Skin epidermis (tissue), 12 donors: Measurements from ENCODE around the gene MRFAP1.

Source experiments
- H3K27ac ChIP-seq, 21 experiments: fragments of 200-600 bp; sonication (generic) in 11 of 21; one replicate each; pipeline ENCODE4 v1.5.0; 2020; ENCODE audit warnings: mild to moderate bottlenecking in 3 of 21, inconsistent platforms in 2 of 21, moderate library complexity in 2 of 21
- H3K4me3 ChIP-seq, 7 experiments: fragments of 200-600 bp; sonication (generic) in 2 of 7; one replicate each; pipeline ENCODE4 v1.5.0; 2020; ENCODE audit warnings: inconsistent platforms in 2 of 7, mild to moderate bottlenecking in 2 of 7, moderate library complexity in 1 of 7

Gene MRFAP1

DNA sequence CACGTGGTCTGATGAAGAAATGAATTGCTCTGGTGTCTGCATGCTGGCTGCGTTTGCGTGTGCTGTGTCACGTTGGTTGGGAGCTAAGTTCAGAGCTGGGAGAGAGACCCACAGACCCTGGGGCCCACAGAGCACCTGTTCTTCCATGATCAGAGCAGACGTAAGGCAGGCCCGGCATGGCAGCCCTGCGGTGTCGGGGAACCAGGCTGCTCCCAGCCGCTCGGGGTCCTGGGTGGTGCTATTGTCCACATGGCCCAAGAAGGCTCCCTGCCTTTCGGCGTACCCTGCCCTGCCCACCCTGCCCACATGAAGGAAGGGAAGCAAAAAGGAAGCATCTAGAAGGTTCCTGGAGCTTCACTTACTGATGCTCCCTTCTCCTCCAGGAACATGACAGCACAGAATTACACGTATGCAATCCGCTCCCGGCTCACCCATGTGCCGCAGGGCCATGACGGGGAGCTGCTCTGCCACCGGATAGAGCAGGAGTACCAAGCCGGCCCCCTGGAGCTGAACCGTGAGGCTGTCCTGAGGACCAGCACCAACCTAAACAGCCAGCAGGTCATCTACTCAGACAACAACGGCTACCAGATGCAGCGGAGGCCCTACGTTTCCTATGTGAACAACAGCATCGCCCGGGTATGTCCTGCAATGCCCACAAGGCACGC, 30.9 kb upstream of the MRFAP1 start:
- Histone ChIP-seq H3K27ac (no peak overlapping the region), H3K4me3 (no peak overlapping the region)

DNA sequence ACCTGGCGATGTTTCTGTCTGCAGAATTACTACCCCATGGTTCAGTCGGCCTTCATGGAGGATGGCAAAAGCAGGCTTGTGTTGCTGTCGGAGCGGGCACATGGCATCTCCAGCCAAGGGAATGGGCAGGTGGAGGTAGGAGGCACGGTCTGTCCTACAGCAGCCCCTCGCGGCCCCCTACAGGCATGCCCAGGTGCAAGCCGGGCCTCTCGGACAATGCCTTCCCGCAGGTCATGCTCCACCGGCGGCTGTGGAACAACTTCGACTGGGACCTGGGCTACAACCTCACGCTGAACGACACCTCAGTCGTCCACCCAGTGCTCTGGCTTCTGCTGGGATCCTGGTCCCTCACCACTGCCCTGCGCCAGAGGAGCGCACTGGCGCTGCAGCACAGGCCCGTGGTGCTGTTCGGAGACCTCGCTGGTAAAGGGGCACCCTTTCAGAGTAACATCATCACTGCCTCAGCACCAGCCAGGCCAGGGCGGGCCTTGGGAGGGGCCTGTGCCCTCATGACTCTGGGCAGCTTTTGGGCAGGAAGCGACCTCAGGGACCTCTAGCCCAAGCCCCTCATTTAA, 29.5 kb upstream of the MRFAP1 start:
- H3K27ac ChIP-seq, result no peak overlapping the region
- H3K4me3 ChIP-seq, result no peak overlapping the region

DNA sequence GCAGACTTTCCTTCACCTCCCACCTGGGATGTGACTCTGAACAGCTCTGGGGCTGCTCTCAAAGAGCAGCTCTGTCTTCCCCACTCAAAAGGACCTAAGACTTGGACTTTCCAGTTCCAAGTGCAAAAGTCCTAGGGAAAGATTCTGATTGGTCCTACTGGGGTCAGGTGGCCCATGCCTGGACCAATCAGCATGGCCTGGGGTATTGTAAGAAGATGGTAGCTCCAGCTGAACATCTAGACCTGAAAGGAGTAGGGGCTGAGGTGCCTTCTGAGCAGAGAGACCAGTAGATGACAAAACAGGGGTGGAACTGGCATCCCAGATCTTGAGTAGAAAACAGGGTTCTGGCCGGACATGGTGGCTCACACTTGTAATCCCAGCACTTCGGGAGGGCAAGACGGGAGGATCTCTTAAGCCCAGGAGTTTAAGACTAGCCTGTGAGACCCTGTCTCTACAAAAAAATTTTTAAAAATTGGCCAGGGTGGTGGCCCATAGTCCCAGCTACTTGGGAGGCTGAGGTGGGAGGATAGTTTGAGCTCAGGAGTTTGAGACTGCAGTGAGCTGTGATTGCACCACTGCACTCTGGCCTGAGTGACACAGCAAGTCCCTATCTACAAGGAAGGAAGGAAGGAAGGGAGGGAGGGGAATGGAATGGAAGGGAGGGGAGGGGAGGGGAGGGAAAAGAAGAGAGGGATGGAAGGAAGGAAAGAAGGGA, 27.4 kb upstream of the MRFAP1 start:
- Histone ChIP-seq H3K27ac (no peak overlapping the region), H3K4me3 (no peak overlapping the region)

DNA sequence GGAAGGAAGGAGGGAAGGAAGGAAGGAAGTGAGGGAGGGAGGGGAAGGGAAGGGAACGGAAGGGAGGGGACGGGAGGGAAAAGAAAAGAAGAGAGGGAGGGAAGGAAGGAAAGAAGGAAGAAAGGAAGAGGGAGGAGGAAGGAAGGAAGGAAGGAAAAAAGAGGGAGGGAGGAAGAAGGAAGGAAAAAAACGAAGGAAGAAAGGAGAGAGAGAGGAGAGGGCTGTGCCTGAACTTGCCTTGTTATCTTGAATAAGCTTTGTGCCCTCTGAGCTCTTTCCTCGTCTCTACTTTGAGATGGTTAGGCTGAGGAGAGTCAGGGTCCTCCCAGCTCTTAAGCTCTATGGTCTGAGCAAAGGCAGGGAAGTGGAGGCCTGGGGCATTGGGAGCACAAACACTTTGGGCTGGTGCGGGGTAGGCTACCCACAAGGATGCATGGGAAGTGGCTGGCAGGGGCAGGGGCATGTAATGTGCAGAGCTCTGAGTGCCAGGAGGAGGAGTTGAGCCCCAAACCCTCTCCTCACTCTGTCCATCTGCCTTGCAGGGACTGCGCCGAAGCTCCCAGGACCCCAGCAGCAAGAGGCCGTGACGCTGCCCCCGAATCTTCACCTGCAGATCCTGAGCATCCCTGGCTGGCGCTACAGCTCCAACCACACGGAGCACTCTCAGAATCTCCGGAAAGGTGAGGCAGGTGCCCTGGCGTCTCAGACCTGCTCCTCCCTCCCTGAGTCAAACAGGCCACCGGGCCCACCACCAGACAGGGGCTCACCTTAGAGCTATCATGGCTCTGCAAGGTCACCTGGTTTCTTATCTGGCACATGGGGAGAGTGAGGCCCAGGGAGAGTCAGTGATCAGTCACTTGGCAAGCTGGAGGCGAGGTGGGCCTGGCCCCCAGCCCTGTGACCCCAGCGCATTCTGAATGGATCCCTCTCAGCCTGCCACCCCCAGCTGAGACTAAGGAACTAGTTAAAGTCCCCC, 26.5 kb upstream of the MRFAP1 start:
- no peak overlapping the region for H3K4me3 ChIP-seq
- H3K27ac ChIP-seq, result no peak overlapping the region

DNA sequence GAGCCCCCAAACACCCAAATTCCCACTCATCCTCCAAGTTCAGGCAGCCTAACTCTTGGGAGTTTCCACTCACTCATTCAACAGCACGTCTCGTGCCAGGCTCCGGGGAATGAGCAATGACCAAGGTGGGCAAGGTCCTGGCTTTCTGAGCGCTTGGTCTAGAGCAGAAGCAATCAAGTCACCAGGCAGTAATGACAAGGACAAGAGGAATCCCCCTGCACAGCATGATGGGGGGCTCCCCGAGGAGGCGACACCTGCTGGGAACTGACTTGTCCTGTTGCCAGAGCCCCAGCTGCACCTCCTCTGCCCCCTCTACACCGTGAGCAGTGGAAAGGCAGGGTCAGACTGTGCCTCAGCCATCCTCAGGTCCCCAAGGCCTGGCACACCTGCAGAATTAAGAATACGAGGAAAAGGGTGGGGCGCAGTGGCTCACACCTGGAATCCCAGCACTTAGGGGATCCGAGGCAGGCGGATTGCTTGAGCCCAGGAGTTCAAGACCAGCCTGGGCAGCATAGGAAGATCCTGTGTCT, 25.7 kb upstream of the MRFAP1 start:
- no peak overlapping the region for H3K4me3 ChIP-seq
- H3K27ac ChIP-seq, result no peak overlapping the region

DNA sequence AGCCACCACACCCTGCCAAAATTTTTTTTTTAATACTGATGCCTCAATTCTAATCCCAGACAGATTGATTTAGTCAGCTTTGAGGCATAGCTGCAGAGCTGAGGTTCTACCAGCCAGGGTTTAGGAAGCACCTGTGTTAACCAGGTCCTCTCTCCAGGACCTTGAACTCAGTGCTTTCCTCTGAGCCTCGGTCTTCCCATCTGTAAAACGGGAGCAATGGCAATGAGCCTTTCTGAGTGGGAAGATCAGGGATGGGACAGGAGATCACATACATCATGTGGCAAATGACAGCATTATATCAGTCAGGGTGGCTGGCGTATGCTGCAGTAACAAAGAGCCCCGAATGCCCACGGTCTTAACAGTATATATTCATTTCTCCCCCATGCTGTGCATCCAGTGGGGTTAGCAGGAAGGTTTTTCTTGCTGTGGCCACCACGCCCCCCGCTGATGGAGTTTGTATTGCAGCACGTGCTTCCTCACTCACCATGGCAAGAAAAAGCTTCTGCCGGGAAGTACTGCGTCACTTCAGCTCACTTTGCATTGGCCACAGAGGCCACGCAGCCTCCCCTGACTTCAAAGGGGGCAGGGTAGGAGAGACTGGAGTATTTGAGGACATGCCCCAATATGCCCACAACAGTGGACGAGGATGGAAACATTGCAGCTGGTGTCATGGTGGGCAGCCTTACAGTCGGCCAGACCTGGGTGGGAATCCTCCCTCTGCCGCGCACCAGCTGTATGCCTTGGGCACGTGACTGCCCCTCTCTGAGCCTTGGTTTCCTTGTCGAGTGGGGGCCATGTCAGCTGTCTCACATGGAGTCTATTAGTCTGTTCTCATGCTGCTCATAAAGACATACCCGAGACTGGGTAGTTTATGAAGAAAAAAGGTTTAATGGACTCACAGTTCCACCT, 24.1 kb upstream of the MRFAP1 start:
- H3K27ac ChIP-seq, result no peak overlapping the region
- no peak overlapping the region for H3K4me3 ChIP-seq

DNA sequence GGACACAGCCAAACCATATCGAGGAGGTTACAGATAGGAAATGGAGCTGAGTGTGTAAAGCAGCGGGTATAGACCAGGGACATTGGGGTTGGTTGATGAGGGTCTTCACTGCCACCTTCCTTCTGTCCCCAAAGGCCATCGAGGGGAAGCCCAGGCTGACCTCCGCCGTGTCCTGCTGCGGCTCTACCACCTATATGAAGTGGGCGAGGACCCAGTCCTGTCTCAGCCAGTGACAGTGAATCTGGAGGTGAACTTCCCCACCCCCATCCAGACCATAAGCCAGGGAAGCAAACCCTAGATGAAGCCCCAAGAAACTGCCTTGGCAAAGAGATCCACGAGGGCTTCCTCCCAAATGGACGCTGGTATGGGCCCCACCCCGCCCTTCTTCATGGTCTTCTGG, 23.2 kb upstream of the MRFAP1 start:
- no peak overlapping the region for H3K27ac ChIP-seq
- H3K4me3 ChIP-seq, result no peak overlapping the region

DNA sequence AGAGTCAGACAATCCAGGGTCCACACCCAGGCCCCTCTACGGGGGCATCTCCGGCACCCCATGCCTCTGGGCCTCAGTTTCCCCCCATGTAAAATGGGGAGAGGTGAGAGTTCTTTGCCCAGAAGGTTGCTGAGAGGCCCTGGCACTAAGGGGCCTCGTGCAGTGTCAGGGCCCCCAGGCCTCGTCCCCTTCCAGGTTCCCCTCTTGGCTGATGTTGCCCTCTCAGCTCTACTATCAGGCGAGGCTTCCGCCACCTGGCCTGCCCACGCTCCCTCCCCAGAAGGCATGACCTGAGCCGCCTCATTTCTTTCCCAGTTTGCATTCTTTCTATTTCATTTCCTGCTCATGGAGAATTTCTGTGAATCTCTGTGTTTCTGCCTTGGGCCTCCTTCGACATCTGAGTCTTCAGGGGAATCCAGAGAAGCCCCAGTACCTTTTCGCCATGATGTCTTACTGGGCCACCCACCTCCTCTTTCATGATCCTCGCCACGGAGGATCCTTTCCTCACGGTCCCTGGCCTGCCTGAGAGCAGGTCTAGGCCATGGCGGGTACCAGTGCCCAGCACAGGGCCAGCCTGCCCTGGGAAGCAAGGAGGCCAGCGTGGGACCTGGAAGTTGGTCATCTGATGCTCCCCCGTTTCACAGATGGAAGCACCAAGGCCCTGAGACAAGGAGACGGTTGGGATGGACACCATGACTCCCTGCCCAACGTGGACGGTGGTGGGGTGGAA, 21.9 kb upstream of the MRFAP1 start:
- Histone ChIP-seq H3K4me3 (no peak overlapping the region), H3K27ac (no peak overlapping the region)

DNA sequence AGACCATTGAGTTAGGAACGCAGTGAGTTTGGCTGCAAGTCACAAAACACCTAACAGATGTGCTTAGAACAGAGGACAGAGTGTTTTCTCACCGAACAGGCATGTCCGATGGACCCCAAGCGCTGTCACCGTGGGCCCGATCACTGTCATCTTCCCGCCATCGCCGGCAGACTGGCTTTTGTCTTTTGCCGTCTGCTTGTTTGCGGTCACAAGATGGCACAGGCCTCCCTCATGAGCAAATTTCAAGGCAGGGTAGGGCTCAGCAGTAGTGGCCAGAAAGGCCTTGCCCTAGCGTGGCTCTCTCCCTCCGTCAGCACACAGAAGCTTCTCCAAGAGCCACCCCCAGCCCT, 21.4 kb upstream of the MRFAP1 start:
- no peak overlapping the region for H3K4me3 ChIP-seq

DNA sequence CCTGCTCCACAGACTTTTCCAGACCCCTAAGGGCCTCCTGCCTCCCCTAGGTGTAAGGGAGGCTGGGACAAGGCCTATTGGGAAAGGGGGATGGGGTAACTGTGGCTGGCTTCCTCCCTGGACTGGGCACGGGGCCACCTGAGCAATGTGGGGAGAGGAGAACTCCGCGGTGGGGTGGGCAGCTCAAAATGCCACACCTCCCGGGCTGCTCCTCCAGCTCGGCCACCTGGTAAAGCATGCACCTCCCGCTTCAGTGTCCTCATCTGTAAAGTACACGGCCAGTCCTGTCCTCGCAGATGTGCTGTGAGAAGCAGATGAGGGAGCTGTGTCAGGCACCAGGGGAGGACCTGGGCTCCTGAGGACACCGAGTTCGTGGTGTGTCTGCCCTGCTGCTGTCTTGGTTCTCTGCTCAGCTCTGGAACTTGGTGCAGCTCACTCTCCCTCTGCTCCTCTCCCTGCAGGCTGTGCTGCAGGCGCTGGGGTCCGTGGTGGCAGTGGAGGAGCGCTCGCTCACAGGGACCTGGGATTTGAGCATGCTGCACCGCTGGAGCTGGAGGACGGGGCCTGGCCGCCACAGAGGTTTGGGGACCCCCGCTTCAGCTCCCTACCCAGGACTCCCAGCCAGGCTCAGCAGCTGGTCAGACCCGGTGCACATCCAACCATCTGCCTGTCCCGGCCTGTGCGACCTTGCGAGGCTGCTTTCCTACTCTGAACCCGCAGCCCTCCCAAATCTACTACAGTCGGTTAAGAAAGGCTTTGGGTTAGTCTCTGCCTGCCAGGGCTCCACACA, 20.8 kb upstream of the MRFAP1 start:
- H3K27ac ChIP-seq, result no peak overlapping the region
- H3K4me3 ChIP-seq, result no peak overlapping the region

More for the DNA sequence above, 21.4 kb upstream of the MRFAP1 start:
- H3K27ac ChIP-seq, result no peak overlapping the region

DNA sequence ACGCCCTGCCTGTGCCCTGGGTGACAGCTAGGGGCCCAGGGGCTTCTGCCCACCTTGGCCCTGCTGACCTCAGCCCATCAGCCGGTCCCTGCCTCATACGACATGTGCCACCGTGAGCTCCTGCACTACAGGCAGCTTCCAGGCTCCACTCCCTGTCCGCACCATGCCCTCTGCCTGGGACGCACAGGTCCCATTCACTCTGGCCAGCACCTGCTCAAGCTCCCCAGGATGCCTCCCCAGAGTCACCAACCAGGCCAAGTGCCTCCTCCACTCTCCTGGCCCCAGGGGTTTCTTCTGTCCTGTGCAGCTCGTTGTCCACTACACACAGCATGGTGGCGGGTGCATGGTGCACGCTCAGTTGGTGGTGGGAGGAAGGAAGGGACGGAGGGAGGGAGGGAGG, 20.2 kb upstream of the MRFAP1 start:
- Histone ChIP-seq H3K4me3 (no peak overlapping the region), H3K27ac (no peak overlapping the region)

DNA sequence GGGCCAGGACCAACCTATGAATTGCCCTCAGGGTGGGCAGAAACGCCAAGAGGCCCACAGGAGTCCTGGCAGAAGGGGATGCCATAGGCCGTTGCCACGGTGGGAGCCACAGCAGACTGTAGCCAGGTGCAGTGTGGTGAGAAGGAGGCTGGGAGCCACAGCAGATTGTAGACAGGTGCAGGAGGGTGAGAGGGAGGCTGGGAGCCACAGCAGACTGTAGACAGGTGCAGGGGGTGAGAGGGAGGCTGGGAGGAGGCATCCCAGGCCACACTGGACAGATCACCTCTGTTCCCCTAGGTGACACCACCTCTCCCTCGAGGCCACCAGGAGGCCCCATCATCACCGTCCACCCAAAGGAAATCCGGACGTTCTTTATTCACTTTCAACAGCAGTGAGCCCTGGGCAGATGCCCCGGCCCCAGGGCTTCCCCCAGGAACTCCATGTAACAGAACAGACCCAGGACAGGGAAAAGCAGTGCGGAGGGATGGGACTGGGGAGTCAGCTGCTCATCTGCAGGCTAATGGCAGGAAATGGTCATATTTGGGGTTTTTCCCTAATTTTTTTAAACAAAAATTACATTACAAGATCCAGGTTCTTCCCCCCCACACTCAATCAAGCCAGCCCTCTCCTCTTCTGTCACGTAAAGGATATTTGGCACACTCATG, 19.5 kb upstream of the MRFAP1 start:
- H3K4me3 ChIP-seq, result no peak overlapping the region
- no peak overlapping the region for H3K27ac ChIP-seq

DNA sequence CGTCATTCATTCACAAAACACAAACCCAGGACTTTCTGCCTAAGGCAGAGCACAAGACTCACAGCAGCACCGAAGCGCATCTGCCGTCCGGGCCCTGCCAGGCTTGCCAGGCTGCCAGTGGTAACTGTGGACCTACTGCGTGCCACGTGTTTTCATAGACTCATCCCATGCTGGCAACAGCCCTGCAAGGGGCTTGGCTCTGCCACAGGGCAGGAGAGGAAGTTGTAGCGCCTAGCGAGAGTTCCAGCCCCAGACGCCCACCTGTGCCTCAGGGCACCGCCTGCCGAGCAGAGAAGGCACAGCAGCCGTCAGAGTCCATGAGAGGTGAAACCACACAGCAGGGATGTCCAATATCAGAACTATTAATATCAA, 18.9 kb upstream of the MRFAP1 start:
- Histone ChIP-seq H3K4me3 (no peak overlapping the region), H3K27ac (no peak overlapping the region)

DNA sequence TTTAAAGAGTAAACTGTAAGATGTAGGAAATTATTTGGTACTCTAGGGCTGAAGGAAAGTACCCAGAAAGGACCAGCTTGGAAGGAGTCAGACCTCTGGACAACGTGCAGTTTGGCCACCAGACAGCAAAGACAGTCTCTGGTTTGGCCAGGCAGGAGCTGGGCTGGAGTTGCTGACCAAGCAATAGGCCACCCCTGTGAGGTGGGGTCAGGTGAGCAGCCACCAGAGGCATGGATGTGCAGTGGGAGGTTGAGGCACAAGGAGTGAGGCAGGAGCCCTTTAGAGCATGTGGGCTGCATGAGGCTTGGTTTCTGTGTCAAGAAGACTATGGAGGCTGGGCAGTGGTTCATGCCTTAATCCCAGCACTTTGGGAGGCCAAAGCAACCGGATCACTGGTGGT, 17.7 kb upstream of the MRFAP1 start:
- Histone ChIP-seq H3K4me3 (no peak overlapping the region), H3K27ac (no peak overlapping the region)

DNA sequence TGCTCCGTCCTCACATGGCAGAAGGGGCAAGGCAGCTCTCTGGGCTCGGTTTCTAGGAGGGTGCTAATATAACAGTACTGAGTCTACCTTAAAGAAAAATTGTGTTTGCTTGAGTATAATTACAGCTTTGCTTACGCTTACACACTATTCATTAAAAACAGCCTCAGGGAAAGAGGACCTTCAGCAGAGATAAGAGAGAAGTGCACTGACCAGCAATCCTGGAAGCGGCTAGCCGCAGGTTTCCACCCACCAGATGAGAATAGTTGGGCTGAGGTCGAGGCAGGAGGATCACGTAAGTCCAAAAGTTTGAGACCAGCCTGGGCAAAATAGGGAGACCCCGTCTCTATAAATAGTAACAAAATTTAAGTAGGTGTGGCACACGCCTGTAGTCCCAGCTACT, 15.2 kb upstream of the MRFAP1 start:
- H3K4me3 ChIP-seq, result no peak overlapping the region

DNA sequence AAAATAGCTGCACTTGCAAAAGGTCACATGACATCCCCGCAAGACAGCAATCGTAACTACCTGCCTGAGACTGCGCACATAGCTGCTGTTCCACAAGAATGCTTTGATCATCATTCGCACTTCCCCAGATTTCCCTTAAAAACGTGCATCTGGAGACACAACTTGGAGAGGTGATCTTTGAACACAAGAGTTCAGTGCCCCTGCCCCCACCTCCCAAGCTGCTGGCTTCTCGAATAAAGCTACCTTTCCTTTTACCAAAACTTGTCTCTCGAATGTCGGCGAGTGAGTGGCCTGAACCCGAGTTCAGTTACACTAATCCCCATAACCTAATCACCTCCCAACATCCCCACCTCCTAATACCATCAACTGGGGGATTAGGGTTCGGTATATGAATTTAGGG, 14.4 kb upstream of the MRFAP1 start:
- Histone ChIP-seq H3K4me3 (no peak overlapping the region), H3K27ac (no peak overlapping the region)

More for the DNA sequence above, 15.2 kb upstream of the MRFAP1 start:
- H3K27ac ChIP-seq, result no peak overlapping the region

DNA sequence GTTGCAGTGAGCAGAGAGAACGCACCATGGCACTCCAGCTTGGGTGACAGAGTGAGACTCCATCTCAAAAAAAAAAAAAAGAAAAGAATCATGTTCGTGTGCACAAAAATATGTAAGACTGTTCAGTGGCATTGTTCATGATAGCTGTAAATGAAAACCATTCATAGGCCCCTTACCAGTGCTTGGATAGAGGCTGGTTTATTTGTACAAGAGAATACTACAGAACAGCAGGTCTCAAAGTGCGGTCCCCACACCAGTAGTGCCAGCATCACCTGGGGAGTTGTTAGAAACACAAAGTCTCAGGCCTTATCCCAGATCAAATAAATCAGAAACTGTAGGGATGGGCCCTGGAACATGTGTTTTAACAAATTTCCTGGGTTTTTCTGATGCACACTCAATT, 12.7 kb upstream of the MRFAP1 start:
- Histone ChIP-seq H3K27ac (no peak overlapping the region), H3K4me3 (no peak overlapping the region)
